ENCODE measurements around the gene TNFRSF19.

DNA sequence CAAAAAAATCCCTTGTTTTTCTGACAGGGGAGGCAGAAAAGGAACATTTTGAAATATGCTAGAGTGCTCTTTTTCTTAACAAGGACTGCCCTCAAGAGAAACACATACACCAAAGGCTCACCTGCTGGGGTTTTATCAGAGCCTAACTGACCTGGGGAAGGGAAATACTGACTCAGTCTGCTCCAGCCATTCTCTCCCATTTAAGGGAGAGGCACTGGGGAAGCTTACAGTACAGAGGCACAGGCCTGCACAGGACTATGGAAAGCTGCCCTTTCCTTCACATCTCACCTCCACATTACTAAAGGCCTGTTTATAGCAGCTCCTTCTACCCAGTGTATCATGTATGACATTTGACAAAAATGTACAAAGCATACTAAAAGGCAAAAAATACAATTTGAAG is 30.3 kb downstream of the TNFRSF19 start:
- TF ChIP-seq ZNF274 (IDR thresholded peaks at IDR 0.05; ENCODE audit: insufficient read depth, insufficient read length) (no peak), TAF1 (IDR thresholded peaks at IDR 0.05; ENCODE audit: borderline replicate concordance, low read depth, low read length) (no peak), SREBF2 (IDR thresholded peaks at IDR 0.05; ENCODE audit: low read length) (no peak), ETV6 (conservative IDR thresholded peaks at IDR 0.05 in 1 of 2, IDR thresholded peaks at IDR 0.05 in 1 of 2; ENCODE audit: borderline replicate concordance in 1 of 2, low read depth in 1 of 2) (no peak), POLR2A (IDR thresholded peaks at IDR 0.05; ENCODE audit: low read depth, low read length) (no peak), EZH2 (IDR thresholded peaks at IDR 0.05; ENCODE audit: borderline replicate concordance, control insufficient read depth, low read depth, low read length) (no peak), ATF7 (IDR thresholded peaks at IDR 0.05; ENCODE audit: low read depth) (no peak)
- TF ChIP-seq, protein P1, sequence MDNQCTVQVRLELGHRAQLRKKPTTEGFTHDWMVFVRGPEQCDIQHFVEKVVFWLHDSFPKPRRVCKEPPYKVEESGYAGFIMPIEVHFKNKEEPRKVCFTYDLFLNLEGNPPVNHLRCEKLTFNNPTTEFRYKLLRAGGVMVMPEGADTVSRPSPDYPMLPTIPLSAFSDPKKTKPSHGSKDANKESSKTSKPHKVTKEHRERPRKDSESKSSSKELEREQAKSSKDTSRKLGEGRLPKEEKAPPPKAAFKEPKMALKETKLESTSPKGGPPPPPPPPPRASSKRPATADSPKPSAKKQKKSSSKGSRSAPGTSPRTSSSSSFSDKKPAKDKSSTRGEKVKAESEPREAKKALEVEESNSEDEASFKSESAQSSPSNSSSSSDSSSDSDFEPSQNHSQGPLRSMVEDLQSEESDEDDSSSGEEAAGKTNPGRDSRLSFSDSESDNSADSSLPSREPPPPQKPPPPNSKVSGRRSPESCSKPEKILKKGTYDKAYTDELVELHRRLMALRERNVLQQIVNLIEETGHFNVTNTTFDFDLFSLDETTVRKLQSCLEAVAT (IDR thresholded peaks at IDR 0.05), result no peak
- TF ChIP-seq, protein P2, sequence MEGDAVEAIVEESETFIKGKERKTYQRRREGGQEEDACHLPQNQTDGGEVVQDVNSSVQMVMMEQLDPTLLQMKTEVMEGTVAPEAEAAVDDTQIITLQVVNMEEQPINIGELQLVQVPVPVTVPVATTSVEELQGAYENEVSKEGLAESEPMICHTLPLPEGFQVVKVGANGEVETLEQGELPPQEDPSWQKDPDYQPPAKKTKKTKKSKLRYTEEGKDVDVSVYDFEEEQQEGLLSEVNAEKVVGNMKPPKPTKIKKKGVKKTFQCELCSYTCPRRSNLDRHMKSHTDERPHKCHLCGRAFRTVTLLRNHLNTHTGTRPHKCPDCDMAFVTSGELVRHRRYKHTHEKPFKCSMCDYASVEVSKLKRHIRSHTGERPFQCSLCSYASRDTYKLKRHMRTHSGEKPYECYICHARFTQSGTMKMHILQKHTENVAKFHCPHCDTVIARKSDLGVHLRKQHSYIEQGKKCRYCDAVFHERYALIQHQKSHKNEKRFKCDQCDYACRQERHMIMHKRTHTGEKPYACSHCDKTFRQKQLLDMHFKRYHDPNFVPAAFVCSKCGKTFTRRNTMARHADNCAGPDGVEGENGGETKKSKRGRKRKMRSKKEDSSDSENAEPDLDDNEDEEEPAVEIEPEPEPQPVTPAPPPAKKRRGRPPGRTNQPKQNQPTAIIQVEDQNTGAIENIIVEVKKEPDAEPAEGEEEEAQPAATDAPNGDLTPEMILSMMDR (IDR thresholded peaks at IDR 0.05 in 2 of 3, conservative IDR thresholded peaks at IDR 0.05 in 1 of 3; ENCODE audit: control insufficient read depth in 2 of 3, extremely low read depth in 1 of 3, insufficient read depth in 1 of 3, low read depth in 3 of 3, low read length in 3 of 3), result no peak

All from GM12878 (cell line).